Measurements from ENCODE around the gene NTN1. TPM values are rescaled to one million over a fixed set of nuclear protein-coding genes. Genes with fewer than 3 reads are reported as not detected.
A peak's percentile ranks its signal among the peaks of the same experiment; 100 is the strongest.

Gene NTN1
- total RNA-seq, 1 donor = 0.36 TPM

DNA sequence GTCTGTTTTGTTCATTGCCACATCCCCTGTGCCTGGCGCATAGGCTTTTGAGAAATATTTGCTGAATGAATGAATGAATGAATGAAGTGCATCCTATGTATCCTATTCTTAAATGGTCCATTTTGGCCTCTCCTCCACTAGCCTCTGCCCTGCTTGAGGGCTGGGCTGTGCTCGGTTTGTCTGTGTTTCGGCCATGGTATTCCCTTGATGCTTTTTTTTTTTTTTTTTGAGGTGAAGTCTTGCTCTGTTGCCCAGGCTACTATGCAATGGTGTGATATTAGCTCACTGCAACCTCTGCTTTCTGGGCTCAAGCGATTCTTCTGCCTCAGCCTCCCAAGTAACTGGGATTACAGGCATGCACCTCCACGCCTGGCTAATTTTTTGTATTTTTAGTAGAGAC lies 110.1 kb downstream of the NTN1 start:
- Histone ChIP-seq H3K4me2 (ENCODE audit: insufficient read depth, low read length) (no peak overlapping the region), H2AFZ (ENCODE audit: low read length) (no peak overlapping the region), H3K36me3 (ENCODE audit: insufficient read depth, low read length) (no peaks in the 10 kb centered on the region), H3K9me3 (ENCODE audit: low read depth, low read length) (no peaks in the 10 kb centered on the region), H3K27me3 (ENCODE audit: insufficient read depth, low read length) (no peaks in the 10 kb centered on the region), H3K4me3 (ENCODE audit: insufficient read depth, low read length) (no peak overlapping the region), H4K20me1 (ENCODE audit: insufficient read depth, low read length) (no peaks in the 10 kb centered on the region), H3K27ac (ENCODE audit: low read depth, low read length) (no peak overlapping the region), H3K4me1 (ENCODE audit: insufficient read depth, low read length) (no peaks in the 10 kb centered on the region), H3K79me2 (ENCODE audit: insufficient read depth, low read length) (no peaks in the 10 kb centered on the region)
- DNase-seq (ENCODE audit: insufficient read length, low spot score, missing footprints) = peak; percentile 51
- TF ChIP-seq, protein P1, sequence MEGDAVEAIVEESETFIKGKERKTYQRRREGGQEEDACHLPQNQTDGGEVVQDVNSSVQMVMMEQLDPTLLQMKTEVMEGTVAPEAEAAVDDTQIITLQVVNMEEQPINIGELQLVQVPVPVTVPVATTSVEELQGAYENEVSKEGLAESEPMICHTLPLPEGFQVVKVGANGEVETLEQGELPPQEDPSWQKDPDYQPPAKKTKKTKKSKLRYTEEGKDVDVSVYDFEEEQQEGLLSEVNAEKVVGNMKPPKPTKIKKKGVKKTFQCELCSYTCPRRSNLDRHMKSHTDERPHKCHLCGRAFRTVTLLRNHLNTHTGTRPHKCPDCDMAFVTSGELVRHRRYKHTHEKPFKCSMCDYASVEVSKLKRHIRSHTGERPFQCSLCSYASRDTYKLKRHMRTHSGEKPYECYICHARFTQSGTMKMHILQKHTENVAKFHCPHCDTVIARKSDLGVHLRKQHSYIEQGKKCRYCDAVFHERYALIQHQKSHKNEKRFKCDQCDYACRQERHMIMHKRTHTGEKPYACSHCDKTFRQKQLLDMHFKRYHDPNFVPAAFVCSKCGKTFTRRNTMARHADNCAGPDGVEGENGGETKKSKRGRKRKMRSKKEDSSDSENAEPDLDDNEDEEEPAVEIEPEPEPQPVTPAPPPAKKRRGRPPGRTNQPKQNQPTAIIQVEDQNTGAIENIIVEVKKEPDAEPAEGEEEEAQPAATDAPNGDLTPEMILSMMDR (IDR thresholded peaks at IDR 0.05; ENCODE audit: extremely low read depth, low read depth, low read length) = no peak

DNA sequence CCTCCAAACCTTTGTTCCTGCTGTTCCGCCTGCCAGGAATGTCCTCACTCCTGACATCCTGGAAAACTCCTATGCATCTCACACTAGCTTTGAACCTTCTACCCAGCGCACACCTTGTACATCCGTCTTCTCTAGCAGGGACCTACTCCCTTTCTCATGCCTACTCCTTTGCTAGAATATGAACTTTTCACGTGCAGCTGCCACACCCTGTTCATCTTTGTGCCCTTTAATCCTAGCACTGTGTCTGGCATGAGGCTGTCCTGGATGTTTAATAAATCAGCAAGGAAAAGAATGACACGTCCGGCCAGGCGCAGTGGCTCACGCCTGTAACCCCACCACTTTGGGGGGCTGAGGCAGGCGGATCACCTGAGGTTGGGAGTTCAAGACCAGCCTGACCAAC lies 111.0 kb downstream of the NTN1 start:
- no peaks in the 10 kb centered on the region for H3K79me2 ChIP-seq (ENCODE audit: insufficient read depth, low read length)
- no peaks in the 10 kb centered on the region for H3K27me3 ChIP-seq (ENCODE audit: insufficient read depth, low read length)
- no peak overlapping the region for H3K27ac ChIP-seq (ENCODE audit: low read depth, low read length)
- no peaks in the 10 kb centered on the region for H4K20me1 ChIP-seq (ENCODE audit: insufficient read depth, low read length)
- H2AFZ ChIP-seq (ENCODE audit: low read length) = no peak overlapping the region
- no peaks in the 10 kb centered on the region for H3K4me1 ChIP-seq (ENCODE audit: insufficient read depth, low read length)
- no peaks in the 10 kb centered on the region for H3K9me3 ChIP-seq (ENCODE audit: low read depth, low read length)
- H3K4me2 ChIP-seq (ENCODE audit: insufficient read depth, low read length) = no peak overlapping the region
- H3K36me3 ChIP-seq (ENCODE audit: insufficient read depth, low read length) = no peaks in the 10 kb centered on the region
- no peak overlapping the region for H3K4me3 ChIP-seq (ENCODE audit: insufficient read depth, low read length)
- TF ChIP-seq, protein P1 (IDR thresholded peaks at IDR 0.05; ENCODE audit: extremely low read depth, low read depth, low read length) = no peak
- DNase-seq (ENCODE audit: insufficient read length, low spot score, missing footprints) = no peak

DNA sequence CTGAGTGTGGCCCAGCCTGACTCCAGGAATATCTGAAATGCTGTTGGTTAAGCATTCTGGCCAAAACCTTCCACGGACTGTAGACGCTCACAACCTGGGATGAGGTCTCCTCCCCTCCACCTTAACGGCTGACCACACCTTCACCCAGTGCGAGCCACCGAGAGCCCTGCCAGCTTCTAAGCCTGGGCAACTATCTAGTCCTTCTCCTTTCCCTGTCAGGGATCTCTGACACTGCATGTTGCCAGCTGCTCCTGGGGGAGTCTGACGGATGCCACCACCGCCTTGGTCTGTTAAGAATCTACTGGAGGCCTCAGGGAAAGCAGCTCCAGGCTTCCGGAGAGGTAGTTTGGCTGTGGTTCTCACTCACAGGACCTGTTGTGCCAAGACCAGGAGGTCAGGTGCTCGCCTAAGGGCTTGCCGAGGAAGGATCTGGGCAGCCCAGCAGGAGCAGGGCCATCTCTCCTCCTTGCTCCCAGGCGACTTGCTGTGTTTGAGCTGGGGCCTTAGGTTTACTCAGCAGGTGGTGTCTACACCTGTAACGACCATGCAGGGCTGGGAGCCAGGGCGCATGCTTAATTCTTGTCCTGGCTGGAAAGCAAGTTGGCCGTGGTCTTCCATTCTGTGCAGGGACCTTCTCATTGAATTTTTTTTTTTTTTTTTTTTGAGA lies 111.8 kb downstream of the NTN1 start:
- Histone ChIP-seq H2AFZ (ENCODE audit: low read length) (no peak overlapping the region), H3K27ac (ENCODE audit: low read depth, low read length) (no peak overlapping the region), H3K27me3 (ENCODE audit: insufficient read depth, low read length) (no peaks in the 10 kb centered on the region), H3K4me3 (ENCODE audit: insufficient read depth, low read length) (no peak overlapping the region), H3K36me3 (ENCODE audit: insufficient read depth, low read length) (no peaks in the 10 kb centered on the region), H3K79me2 (ENCODE audit: insufficient read depth, low read length) (no peaks in the 10 kb centered on the region), H3K4me2 (ENCODE audit: insufficient read depth, low read length) (no peak overlapping the region), H3K4me1 (ENCODE audit: insufficient read depth, low read length) (no peaks in the 10 kb centered on the region), H3K9me3 (ENCODE audit: low read depth, low read length) (no peaks in the 10 kb centered on the region), H4K20me1 (ENCODE audit: insufficient read depth, low read length) (no peaks in the 10 kb centered on the region)
- TF ChIP-seq, protein P1 (IDR thresholded peaks at IDR 0.05; ENCODE audit: extremely low read depth, low read depth, low read length) = no peak
- peak; percentile 71 for DNase-seq (ENCODE audit: insufficient read length, low spot score, missing footprints)

DNA sequence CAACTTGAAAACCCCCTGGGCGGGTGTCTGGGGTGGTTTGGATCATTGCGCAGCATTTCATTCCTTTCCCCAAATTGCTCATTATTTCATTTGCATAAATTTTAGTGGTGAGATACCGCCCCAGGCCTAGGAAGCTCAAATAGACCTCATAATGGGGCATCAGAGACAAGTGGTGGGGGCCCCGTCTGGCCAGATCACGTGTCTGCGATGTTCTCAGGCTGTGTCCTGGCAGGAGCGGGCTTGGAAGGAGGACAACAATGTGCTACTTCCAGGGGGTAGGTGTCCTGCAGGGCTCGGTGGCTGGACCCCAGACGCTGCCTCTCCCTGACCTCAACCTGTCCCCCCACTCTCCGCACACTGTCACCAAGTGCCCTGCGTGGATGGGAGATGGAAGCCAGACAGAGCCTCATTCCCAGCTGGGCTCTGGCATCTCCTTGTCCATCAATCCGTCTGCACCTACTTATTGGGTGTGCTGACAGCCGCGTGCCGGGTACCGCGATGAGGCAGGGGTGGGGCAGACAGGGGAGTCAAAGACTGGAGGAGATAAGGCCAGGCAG lies 116.9 kb downstream of the NTN1 start:
- peak; percentile 30 for DNase-seq (ENCODE audit: insufficient read length, low spot score, missing footprints)
- TF ChIP-seq, protein P1 (IDR thresholded peaks at IDR 0.05; ENCODE audit: extremely low read depth, low read depth, low read length) = no peak
- H3K27me3 ChIP-seq (ENCODE audit: insufficient read depth, low read length) = no peaks in the 10 kb centered on the region
- no peaks in the 10 kb centered on the region for H3K36me3 ChIP-seq (ENCODE audit: insufficient read depth, low read length)
- no peak overlapping the region for H3K4me2 ChIP-seq (ENCODE audit: insufficient read depth, low read length)
- no peaks in the 10 kb centered on the region for H4K20me1 ChIP-seq (ENCODE audit: insufficient read depth, low read length)
- H2AFZ ChIP-seq (ENCODE audit: low read length) = no peak overlapping the region
- H3K27ac ChIP-seq (ENCODE audit: low read depth, low read length) = no peak overlapping the region
- no peaks in the 10 kb centered on the region for H3K9me3 ChIP-seq (ENCODE audit: low read depth, low read length)
- no peaks in the 10 kb centered on the region for H3K79me2 ChIP-seq (ENCODE audit: insufficient read depth, low read length)
- H3K4me3 ChIP-seq (ENCODE audit: insufficient read depth, low read length) = no peak overlapping the region
- H3K4me1 ChIP-seq (ENCODE audit: insufficient read depth, low read length) = no peaks in the 10 kb centered on the region
